A549 (cell line): ENCODE results near the gene GSTK1. TPM values are rescaled to one million over a fixed set of nuclear protein-coding genes. Genes with fewer than 3 reads are reported as not detected.

Experiments
- ATAC-seq, 2 experiments: fragments of 200-7000 bp in 1 of 2; fragments of >200 bp in 1 of 2; cut with Nextera tagmentation in 1 of 2; cut with Tn5 transposase in 1 of 2; 3 replicates each; pipeline versions ENCODE4 v1.8.0 to v1.9.1; 2018 to 2020; ENCODE audit warnings: mild to moderate bottlenecking in 1 of 2, moderate library complexity in 1 of 2
- CTCF ChIA-PET: fragments of 300-600 bp; sonication (Branson Sonifier 250); formaldehyde crosslinking; extraction: SDS; loops from one replicate; lab custom pipeline; 2021; ENCODE audit warnings: antibody characterized with exemption, inconsistent platforms; lab: Yijun Ruan, JAX
- POLR2A ChIA-PET: fragments of 350-600 bp; formaldehyde crosslinking; extraction: SDS; loops from one replicate; lab custom pipeline; 2021; ENCODE audit warnings: antibody characterized with exemption, inconsistent platforms; lab: Yijun Ruan, JAX
- DNase-seq, 2 experiments: peaks; one replicate each; pipeline versions ENCODE4 v3.0.0 to v3.0.0-alpha.2; 2011 to 2016; ENCODE audit warnings: low read depth in 1 of 2, low spot score in 1 of 2
- FAIRE-seq: peaks from 2 replicates; lab custom pipeline; 2011; peaks lifted over from hg19 to GRCh38; lab: Jason Lieb, UNC
- H3K27ac ChIP-seq, 2 experiments: fragments of >200 bp; sonication (Bioruptor Twin); formaldehyde crosslinking; 3 replicates each; pipeline ENCODE4 v1.5.1; 2016 to 2017
- H3K4me1 ChIP-seq: fragments of >200 bp; sonication (Bioruptor Twin); formaldehyde crosslinking; 3 replicates; pipeline ENCODE4 v1.6.1; 2016
- H3K4me2 ChIP-seq: fragments of >200 bp; sonication (Bioruptor Twin); formaldehyde crosslinking; 3 replicates; pipeline ENCODE4 v1.6.1; 2016
- H3K4me3 ChIP-seq: fragments of >200 bp; sonication (Bioruptor Twin); formaldehyde crosslinking; 3 replicates; pipeline ENCODE4 v1.5.1; 2016
- H3K9me3 ChIP-seq: fragments of >200 bp; sonication (Bioruptor Twin); formaldehyde crosslinking; 3 replicates; pipeline ENCODE4 v1.6.1; 2016
- CBX8 ChIP-seq: fragments of 200-600 bp; sonication (generic); IDR thresholded peaks from 2 replicates; pipeline ENCODE4 v1.6.1; 2016
- CEBPB ChIP-seq, 2 experiments: fragments of >200 bp in 1 of 2; sonication (Bioruptor Twin) in 1 of 2; formaldehyde crosslinking in 1 of 2; IDR thresholded peaks; 2 replicates each; pipeline ENCODE4 v1.6.1; 2012 to 2016
- EHMT2 ChIP-seq: fragments of 200-600 bp; sonication (generic); IDR thresholded peaks from 2 replicates; pipeline ENCODE4 v1.6.1; 2016; ENCODE audit warnings: antibody characterized with exemption, low read depth, mild to moderate bottlenecking, moderate library complexity
- EP300 ChIP-seq, 2 experiments: fragments of >200 bp; sonication (Bioruptor Twin); formaldehyde crosslinking; IDR thresholded peaks; 2 replicates in 1 of 2; 3 replicates in 1 of 2; pipeline ENCODE4 v1.6.1; 2016 to 2017
- GATA3 ChIP-seq: IDR thresholded peaks from 2 replicates; pipeline ENCODE4 v1.6.1; 2012; ENCODE audit warnings: borderline replicate concordance
- HDAC2 ChIP-seq: fragments of 200-600 bp; sonication (generic); IDR thresholded peaks from 2 replicates; pipeline ENCODE4 v1.6.1; 2016
- HOXA7 ChIP-seq: fragments of 250-450 bp; sonication (Bioruptor Pico); IDR thresholded peaks from 2 replicates; pipeline ENCODE4 v1.5.0; 2020; ENCODE audit warnings: mild to moderate bottlenecking, moderate library complexity
- HOXB5 ChIP-seq: fragments of 250-450 bp; sonication (Bioruptor Pico); IDR thresholded peaks from 2 replicates; pipeline ENCODE4 v1.5.0; 2020; ENCODE audit warnings: mild to moderate bottlenecking, moderate library complexity
- KDM5A ChIP-seq: fragments of 200-600 bp; sonication (generic); IDR thresholded peaks from 2 replicates; pipeline ENCODE4 v1.6.1; 2016; ENCODE audit warnings: antibody characterized with exemption, mild to moderate bottlenecking
- MAZ ChIP-seq: fragments of 150-350 bp; IDR thresholded peaks from 2 replicates; pipeline ENCODE4 v1.6.1; 2014; ENCODE audit warnings: antibody characterized with exemption, low read depth, low read length, borderline replicate concordance
- MYC ChIP-seq: IDR thresholded peaks from 2 replicates; pipeline ENCODE4 v1.6.1; 2012; ENCODE audit warnings: mild to moderate bottlenecking, inconsistent platforms, low read length, improper control_type of control experiment, borderline replicate concordance
- NR3C1 ChIP-seq: fragments of >200 bp; sonication (Bioruptor Twin); formaldehyde crosslinking; IDR thresholded peaks from 3 replicates; pipeline ENCODE4 v1.6.1; 2017
- PHF8 ChIP-seq: fragments of 200-600 bp; sonication (generic); IDR thresholded peaks from 2 replicates; pipeline ENCODE4 v1.6.1; 2016; ENCODE audit warnings: low read depth, mild to moderate bottlenecking, antibody characterized with exemption, moderate library complexity, borderline replicate concordance
- POLR2AphosphoS2 ChIP-seq: conservative IDR thresholded peaks from 2 replicates; pipeline ENCODE4 v1.6.1; 2012; ENCODE audit warnings: low read length, improper control_type of control experiment, inconsistent platforms
- RAD21 ChIP-seq, 2 experiments: fragments of >200 bp in 1 of 2; sonication (Bioruptor Twin) in 1 of 2; formaldehyde crosslinking in 1 of 2; IDR thresholded peaks in 1 of 2; conservative IDR thresholded peaks in 1 of 2; 2 replicates in 1 of 2; 3 replicates in 1 of 2; pipeline ENCODE4 v1.6.1; 2012 to 2018; ENCODE audit warnings: inconsistent platforms in 1 of 2
- RNF2 ChIP-seq: fragments of 200-600 bp; sonication (generic); IDR thresholded peaks from 2 replicates; pipeline ENCODE4 v1.6.1; 2016; ENCODE audit warnings: low read depth, mild to moderate bottlenecking, antibody characterized with exemption, moderate library complexity, borderline replicate concordance
- SMC3 ChIP-seq: fragments of >200 bp; sonication (Bioruptor Twin); formaldehyde crosslinking; IDR thresholded peaks from 3 replicates; pipeline ENCODE4 v1.6.1; 2018; ENCODE audit warnings: inconsistent platforms
- TFCP2L1 ChIP-seq: fragments of 250-450 bp; sonication (Bioruptor Pico); IDR thresholded peaks from 2 replicates; pipeline ENCODE4 v1.5.0; 2021; ENCODE audit warnings: mild to moderate bottlenecking
- ZC3H11A ChIP-seq: fragments of 450-650 bp; IDR thresholded peaks from 2 replicates; pipeline ENCODE4 v1.6.1; 2014; ENCODE audit warnings: antibody characterized with exemption, mild to moderate bottlenecking
- WGBS: methylation state at CpG from one replicate; pipeline ENCODE4 v1.1.6; 2017; ENCODE audit errors: missing lambda C conversion rate; 5-methylcytosine and 5-hydroxymethylcytosine counted together
- polyA plus RNA-seq, 4 experiments: library from polyadenylated mRNA; depleted of rRNA in 3 of 4; stranded (reverse); fragments of >200 nt; fragmentation: RNase III in 1 of 4; extraction: RNeasy Plus Mini Kit Qiagen cat#74134 plus additional on column Dnase treatment in 1 of 4; gene quantifications; 2 replicates in 3 of 4; 3 replicates in 1 of 4; pipeline ENCODE4 v1.2.3, GENCODE V29; 2011 to 2017
- TF ChIP-seq, protein P1 (sequence below): fragments of >200 bp; sonication (Bioruptor Twin); formaldehyde crosslinking; IDR thresholded peaks from 3 replicates; pipeline ENCODE4 v1.5.1; 2016
- TF ChIP-seq, protein P2 (sequence below): fragments of 200-600 bp; sonication (generic); IDR thresholded peaks from 2 replicates; pipeline ENCODE4 v1.6.1; 2016; ENCODE audit warnings: antibody characterized with exemption, mild to moderate bottlenecking, moderate library complexity
- TF ChIP-seq, protein P3 (sequence below): IDR thresholded peaks from 2 replicates; pipeline ENCODE4 v1.6.1; 2012
- TF ChIP-seq, protein P4 (sequence below): IDR thresholded peaks from 2 replicates; pipeline ENCODE4 v1.6.1; 2012; ENCODE audit warnings: low read depth, borderline replicate concordance
- TF ChIP-seq, protein P5 (sequence below): fragments of >200 bp; sonication (Bioruptor Twin); formaldehyde crosslinking; IDR thresholded peaks from 2 replicates; pipeline ENCODE4 v1.6.1; 2016

The GSTK1 gene
- polyA plus RNA-seq, 2 of the 4 experiments (the other 2 are of a cell fraction), result 76.6 to 91.5 TPM

DNA sequence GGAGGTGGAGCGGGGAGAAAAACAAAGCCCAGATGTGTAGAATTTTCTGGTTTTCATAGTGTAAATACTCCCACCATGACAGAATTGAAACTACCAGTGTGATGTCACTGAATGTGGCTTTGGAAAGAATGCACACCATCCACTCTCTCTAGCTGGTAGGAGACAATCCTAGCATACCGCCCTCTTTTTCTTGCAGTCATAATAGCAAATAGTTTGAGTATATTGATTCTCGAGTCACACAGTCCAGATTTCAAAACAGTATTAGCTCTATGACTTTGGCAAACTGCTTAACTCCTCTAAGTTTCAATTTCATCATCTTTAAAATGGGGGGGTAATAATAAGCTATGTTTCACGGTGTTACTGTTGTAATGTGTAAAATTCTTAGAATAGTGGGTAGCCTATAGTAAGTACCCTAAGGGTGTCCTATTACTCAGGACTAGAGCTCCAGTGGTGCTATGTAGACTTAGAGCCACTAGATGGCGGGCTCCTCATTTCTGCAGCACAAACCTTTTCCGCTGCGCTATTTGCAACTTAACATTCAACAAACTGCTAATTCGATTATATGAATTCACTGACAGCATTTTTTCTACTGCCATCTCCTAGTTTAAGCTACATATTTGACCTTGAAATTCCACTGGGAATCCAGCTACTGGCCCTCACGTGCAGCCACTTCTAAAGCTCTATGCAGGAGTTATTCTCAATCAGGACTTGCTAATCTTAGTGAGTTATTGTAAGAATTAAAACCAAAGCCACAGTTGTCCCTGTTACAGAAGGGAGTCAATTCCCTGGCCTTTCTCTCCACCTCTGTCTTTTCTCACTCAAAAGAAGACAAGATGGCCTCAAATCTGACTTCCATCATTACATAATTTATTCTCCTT is 22.7 kb upstream of the GSTK1 start:
- 6% methylated on average over 9 of the region's 9 CpGs for WGBS
- no peak overlapping the region for H3K4me3 ChIP-seq
- ChIA-PET CTCF (interaction anchor here (0.6 to 3.7 kb wide), 66 partner anchors 9 to 1383 kb away, joined by 3 to 42 read pairs (median 5); partner anchors contain the start of genes CLCN1, GSTK1, TAS2R40 and TAS2R60), POLR2A (interaction anchor here (1.0 to 1.4 kb wide), 3 partner anchors 23 to 140 kb away, joined by 3 to 4 read pairs (median 4); partner anchors contain the start of gene GSTK1)
- ATAC-seq, result peak; percentile 84 to 96
- peak; percentile 47 to 76 for DNase-seq
- H3K4me2 ChIP-seq, result peak overlapping the region; percentile 25; the same call in 1 of the 3 replicates
- H3K27ac ChIP-seq, result no peak overlapping the region
- peaks cover 9% of the 10 kb centered on the region for H3K4me1 ChIP-seq
- no peak for FAIRE-seq
- TF ChIP-seq RNF2 (peak; percentile 45; the same call in 1 of the 2 replicates), EP300 (IDR thresholded peaks at IDR 0.05) (no peak), RAD21 (conservative IDR thresholded peaks at IDR 0.05 in 1 of 2, IDR thresholded peaks at IDR 0.05 in 1 of 2) (peak; percentile 89 to 92), ZC3H11A (no peak), CEBPB (IDR thresholded peaks at IDR 0.05) (no peak), KDM5A (no peak), POLR2AphosphoS2 (no peak), HOXA7 (CRISPR knock-in tag) (no peak), SMC3 (peak; percentile 88), CBX8 (no peak)
- TF ChIP-seq, protein P1, sequence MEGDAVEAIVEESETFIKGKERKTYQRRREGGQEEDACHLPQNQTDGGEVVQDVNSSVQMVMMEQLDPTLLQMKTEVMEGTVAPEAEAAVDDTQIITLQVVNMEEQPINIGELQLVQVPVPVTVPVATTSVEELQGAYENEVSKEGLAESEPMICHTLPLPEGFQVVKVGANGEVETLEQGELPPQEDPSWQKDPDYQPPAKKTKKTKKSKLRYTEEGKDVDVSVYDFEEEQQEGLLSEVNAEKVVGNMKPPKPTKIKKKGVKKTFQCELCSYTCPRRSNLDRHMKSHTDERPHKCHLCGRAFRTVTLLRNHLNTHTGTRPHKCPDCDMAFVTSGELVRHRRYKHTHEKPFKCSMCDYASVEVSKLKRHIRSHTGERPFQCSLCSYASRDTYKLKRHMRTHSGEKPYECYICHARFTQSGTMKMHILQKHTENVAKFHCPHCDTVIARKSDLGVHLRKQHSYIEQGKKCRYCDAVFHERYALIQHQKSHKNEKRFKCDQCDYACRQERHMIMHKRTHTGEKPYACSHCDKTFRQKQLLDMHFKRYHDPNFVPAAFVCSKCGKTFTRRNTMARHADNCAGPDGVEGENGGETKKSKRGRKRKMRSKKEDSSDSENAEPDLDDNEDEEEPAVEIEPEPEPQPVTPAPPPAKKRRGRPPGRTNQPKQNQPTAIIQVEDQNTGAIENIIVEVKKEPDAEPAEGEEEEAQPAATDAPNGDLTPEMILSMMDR, result peak; percentile 95
- H3K9me3 ChIP-seq, result peaks cover 9% of the 10 kb centered on the region

DNA sequence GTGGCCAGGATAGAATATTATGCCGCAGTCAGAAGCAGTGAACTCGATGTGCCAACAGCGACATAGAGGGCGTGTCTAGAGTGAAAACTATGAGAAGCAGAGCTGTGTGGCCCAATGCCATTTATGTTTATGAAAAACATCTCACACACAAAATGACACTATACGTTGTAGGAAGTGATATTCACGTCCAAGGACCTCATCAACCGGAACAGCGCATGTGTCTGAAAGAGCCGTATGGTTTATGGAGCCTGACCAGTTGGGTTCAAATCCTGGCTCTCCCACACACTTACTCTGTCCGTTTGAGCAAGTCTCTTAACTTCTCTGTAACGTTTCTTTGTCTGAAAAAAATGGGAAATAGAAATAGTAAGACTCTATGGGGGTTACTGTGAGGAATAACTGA is 20.9 kb upstream of the GSTK1 start:
- no peak overlapping the region for H3K27ac ChIP-seq
- H3K4me1 ChIP-seq, result peaks cover 9% of the 10 kb centered on the region
- no peaks in the 10 kb centered on the region for H3K9me3 ChIP-seq
- no peak for DNase-seq
- H3K4me3 ChIP-seq, result no peak overlapping the region
- ATAC-seq, result no peak
- ChIA-PET POLR2A (no interaction called here), CTCF (interaction anchor here (1.6 to 3.7 kb wide), 3 partner anchors 27 to 174 kb away, joined by 6 to 42 read pairs (median 37); no protein-coding TSS in a partner anchor)
- WGBS, result 71% methylated on average over 11 of the region's 11 CpGs
- FAIRE-seq, result no peak
- no peak overlapping the region for H3K4me2 ChIP-seq
- TF ChIP-seq HDAC2 (no peak), HOXB5 (CRISPR knock-in tag) (no peak), PHF8 (no peak), NR3C1 (no peak), GATA3 (no peak), MAZ (no peak), SMC3 (no peak), EHMT2 (no peak), TFCP2L1 (CRISPR knock-in tag) (no peak), MYC (no peak)
- TF ChIP-seq, protein P2, sequence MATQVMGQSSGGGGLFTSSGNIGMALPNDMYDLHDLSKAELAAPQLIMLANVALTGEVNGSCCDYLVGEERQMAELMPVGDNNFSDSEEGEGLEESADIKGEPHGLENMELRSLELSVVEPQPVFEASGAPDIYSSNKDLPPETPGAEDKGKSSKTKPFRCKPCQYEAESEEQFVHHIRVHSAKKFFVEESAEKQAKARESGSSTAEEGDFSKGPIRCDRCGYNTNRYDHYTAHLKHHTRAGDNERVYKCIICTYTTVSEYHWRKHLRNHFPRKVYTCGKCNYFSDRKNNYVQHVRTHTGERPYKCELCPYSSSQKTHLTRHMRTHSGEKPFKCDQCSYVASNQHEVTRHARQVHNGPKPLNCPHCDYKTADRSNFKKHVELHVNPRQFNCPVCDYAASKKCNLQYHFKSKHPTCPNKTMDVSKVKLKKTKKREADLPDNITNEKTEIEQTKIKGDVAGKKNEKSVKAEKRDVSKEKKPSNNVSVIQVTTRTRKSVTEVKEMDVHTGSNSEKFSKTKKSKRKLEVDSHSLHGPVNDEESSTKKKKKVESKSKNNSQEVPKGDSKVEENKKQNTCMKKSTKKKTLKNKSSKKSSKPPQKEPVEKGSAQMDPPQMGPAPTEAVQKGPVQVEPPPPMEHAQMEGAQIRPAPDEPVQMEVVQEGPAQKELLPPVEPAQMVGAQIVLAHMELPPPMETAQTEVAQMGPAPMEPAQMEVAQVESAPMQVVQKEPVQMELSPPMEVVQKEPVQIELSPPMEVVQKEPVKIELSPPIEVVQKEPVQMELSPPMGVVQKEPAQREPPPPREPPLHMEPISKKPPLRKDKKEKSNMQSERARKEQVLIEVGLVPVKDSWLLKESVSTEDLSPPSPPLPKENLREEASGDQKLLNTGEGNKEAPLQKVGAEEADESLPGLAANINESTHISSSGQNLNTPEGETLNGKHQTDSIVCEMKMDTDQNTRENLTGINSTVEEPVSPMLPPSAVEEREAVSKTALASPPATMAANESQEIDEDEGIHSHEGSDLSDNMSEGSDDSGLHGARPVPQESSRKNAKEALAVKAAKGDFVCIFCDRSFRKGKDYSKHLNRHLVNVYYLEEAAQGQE, result no peak
- TF ChIP-seq, protein P3, sequence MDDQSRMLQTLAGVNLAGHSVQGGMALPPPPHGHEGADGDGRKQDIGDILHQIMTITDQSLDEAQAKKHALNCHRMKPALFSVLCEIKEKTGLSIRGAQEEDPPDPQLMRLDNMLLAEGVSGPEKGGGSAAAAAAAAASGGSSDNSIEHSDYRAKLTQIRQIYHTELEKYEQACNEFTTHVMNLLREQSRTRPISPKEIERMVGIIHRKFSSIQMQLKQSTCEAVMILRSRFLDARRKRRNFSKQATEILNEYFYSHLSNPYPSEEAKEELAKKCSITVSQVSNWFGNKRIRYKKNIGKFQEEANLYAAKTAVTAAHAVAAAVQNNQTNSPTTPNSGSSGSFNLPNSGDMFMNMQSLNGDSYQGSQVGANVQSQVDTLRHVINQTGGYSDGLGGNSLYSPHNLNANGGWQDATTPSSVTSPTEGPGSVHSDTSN, result no peak
- TF ChIP-seq, protein P4, sequence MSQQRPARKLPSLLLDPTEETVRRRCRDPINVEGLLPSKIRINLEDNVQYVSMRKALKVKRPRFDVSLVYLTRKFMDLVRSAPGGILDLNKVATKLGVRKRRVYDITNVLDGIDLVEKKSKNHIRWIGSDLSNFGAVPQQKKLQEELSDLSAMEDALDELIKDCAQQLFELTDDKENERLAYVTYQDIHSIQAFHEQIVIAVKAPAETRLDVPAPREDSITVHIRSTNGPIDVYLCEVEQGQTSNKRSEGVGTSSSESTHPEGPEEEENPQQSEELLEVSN, result no peak
- TF ChIP-seq, protein P1, result no peak
- TF ChIP-seq, protein P5, sequence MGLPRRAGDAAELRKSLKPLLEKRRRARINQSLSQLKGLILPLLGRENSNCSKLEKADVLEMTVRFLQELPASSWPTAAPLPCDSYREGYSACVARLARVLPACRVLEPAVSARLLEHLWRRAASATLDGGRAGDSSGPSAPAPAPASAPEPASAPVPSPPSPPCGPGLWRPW, result no peak
